ENCODE measurements around the gene BRSK2. TPM values are rescaled to one million over a fixed set of nuclear protein-coding genes. Genes with fewer than 3 reads are reported as not detected.

Gene BRSK2
- total and polyA plus RNA-seq, 2 experiments from 2014 or later: 4.7 to 13.6 TPM

GRCh38 chr11:1494650-1495049 is 104.9 kb downstream of the BRSK2 start:
- Histone ChIP-seq H3K27me3 (no peaks in the 10 kb centered on the region), H3K4me2 (no peak overlapping the region), H3K36me3 (replicated peaks; ENCODE audit: insufficient read depth, low read depth) (no peaks in the 10 kb centered on the region), H3K9me2 (replicated peaks; ENCODE audit: insufficient read depth) (no peaks in the 10 kb centered on the region), H4K20me1 (ENCODE audit: insufficient read depth, poor library complexity, severe bottlenecking) (peaks cover 50% of the 10 kb centered on the region), H3K27ac (no peak overlapping the region), H3K4me1 (ENCODE audit: insufficient read depth) (no peaks in the 10 kb centered on the region), H3K79me2 (peaks cover 84% of the 10 kb centered on the region), H3K9me3 (ENCODE audit: low read depth) (no peaks in the 10 kb centered on the region), H3K4me3 (no peak overlapping the region), H2AFZ (no peak overlapping the region)
- 94% methylated on average over 3 of the region's 3 CpGs for WGBS (ENCODE audit: low lambda C conversion rate, missing lambda C conversion rate)
- TF ChIP-seq EZH2phosphoT487 (IDR thresholded peaks at IDR 0.05; ENCODE audit: low read depth, severe bottlenecking, unreplicated experiment) (no peak), EZH2 (IDR thresholded peaks at IDR 0.05; ENCODE audit: borderline replicate concordance) (no peak), CTCF (IDR thresholded peaks at IDR 0.05; ENCODE audit: poor library complexity) (no peak)
- DNase-seq (ENCODE audit: low spot score): no peak

GRCh38 chr11:1496091-1496760 is 106.5 kb downstream of the BRSK2 start:
- Histone ChIP-seq H3K36me3 (replicated peaks; ENCODE audit: insufficient read depth, low read depth) (no peaks in the 10 kb centered on the region), H3K4me2 (no peak overlapping the region), H3K4me3 (no peak overlapping the region), H3K79me2 (peaks cover 77% of the 10 kb centered on the region), H3K9me2 (replicated peaks; ENCODE audit: insufficient read depth) (no peaks in the 10 kb centered on the region), H3K27ac (no peak overlapping the region), H2AFZ (no peak overlapping the region), H4K20me1 (ENCODE audit: insufficient read depth, poor library complexity, severe bottlenecking) (peaks cover 63% of the 10 kb centered on the region), H3K9me3 (ENCODE audit: low read depth) (no peaks in the 10 kb centered on the region), H3K27me3 (no peaks in the 10 kb centered on the region), H3K4me1 (ENCODE audit: insufficient read depth) (no peaks in the 10 kb centered on the region)
- no peak for TF ChIP-seq EZH2 (IDR thresholded peaks at IDR 0.05; ENCODE audit: borderline replicate concordance)
- no peak for TF ChIP-seq EZH2phosphoT487 (IDR thresholded peaks at IDR 0.05; ENCODE audit: low read depth, severe bottlenecking, unreplicated experiment)
- no peak for TF ChIP-seq CTCF (IDR thresholded peaks at IDR 0.05; ENCODE audit: poor library complexity)
- WGBS (ENCODE audit: low lambda C conversion rate, missing lambda C conversion rate): 88% methylated on average over 9 of the region's 9 CpGs
- no peak for DNase-seq (ENCODE audit: low spot score)

DNA sequence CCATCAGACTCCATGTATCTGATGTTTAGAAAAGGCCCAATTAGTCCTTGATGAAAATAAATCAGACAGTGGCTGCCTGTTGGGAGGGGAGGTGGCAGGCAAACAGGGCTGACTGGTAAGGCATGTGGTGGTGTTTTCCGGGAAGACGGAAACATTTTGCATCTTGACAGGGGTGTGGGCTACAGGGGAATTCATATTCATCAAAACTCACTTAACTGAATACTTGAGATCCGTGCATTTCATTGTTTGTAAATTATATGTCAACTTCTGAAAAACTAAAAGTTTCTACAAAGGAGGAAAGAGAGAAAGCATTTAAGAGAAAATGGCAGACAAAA is 107.0 kb downstream of the BRSK2 start:
- Histone ChIP-seq H3K27me3 (no peaks in the 10 kb centered on the region), H3K4me3 (no peak overlapping the region), H3K4me2 (no peak overlapping the region), H2AFZ (no peak overlapping the region), H3K9me2 (replicated peaks; ENCODE audit: insufficient read depth) (no peaks in the 10 kb centered on the region), H3K79me2 (peaks cover 72% of the 10 kb centered on the region), H3K4me1 (ENCODE audit: insufficient read depth) (no peaks in the 10 kb centered on the region), H3K36me3 (replicated peaks; ENCODE audit: insufficient read depth, low read depth) (no peaks in the 10 kb centered on the region), H3K9me3 (ENCODE audit: low read depth) (no peaks in the 10 kb centered on the region), H3K27ac (no peak overlapping the region), H4K20me1 (ENCODE audit: insufficient read depth, poor library complexity, severe bottlenecking) (peaks cover 59% of the 10 kb centered on the region)
- WGBS (ENCODE audit: low lambda C conversion rate, missing lambda C conversion rate): 84% methylated on average over 3 of the region's 3 CpGs
- no peak for DNase-seq (ENCODE audit: low spot score)
- TF ChIP-seq EZH2 (IDR thresholded peaks at IDR 0.05; ENCODE audit: borderline replicate concordance) (no peak), CTCF (IDR thresholded peaks at IDR 0.05; ENCODE audit: poor library complexity) (no peak), EZH2phosphoT487 (IDR thresholded peaks at IDR 0.05; ENCODE audit: low read depth, severe bottlenecking, unreplicated experiment) (no peak)
